Embryonic facial prominence (tissue), 1 donor: ENCODE measurements around the gene TMEM45A.
"Not testable (repeated sequence)": the region's sequence is repeated elsewhere in the genome, so short reads cannot be mapped to it uniquely, and the experiment has no call there.

Experiments used
- DNase-seq: peaks from one replicate; pipeline ENCODE4 v3.0.0-alpha.2; 2016; ENCODE audit errors: extremely low spot score

TMEM45A gene

GRCh38 chr3:100533176-100533575 is 40.8 kb downstream of the TMEM45A start:
- no peak for DNase-seq

- no peak for DNase-seq
Measured at GRCh38 chr3:100535610-100535943, 43.2 kb downstream of the TMEM45A start.

- no peak for DNase-seq
Measured at GRCh38 chr3:100536093-100536492, 43.7 kb downstream of the TMEM45A start.

- no peak for DNase-seq
Measured at GRCh38 chr3:100537646-100538338, 45.4 kb downstream of the TMEM45A start.

- DNase-seq, result no peak
Measured at GRCh38 chr3:100538339-100538706, 45.9 kb downstream of the TMEM45A start.

GRCh38 chr3:100540791-100541334 is 48.4 kb downstream of the TMEM45A start:
- DNase-seq, result no peak

- not testable (repeated sequence) for DNase-seq
Measured at GRCh38 chr3:100541428-100541827, 49.0 kb downstream of the TMEM45A start.

GRCh38 chr3:100545371-100545770 is 53.0 kb downstream of the TMEM45A start:
- DNase-seq, result no peak

GRCh38 chr3:100546020-100546744 is 53.8 kb downstream of the TMEM45A start:
- DNase-seq, result no peak

GRCh38 chr3:100548053-100548452 is 55.6 kb downstream of the TMEM45A start:
- no peak for DNase-seq

- DNase-seq, result no peak
Measured at GRCh38 chr3:100553618-100554372, 61.4 kb downstream of the TMEM45A start.

GRCh38 chr3:100554373-100554676 is 61.9 kb downstream of the TMEM45A start:
- DNase-seq, result no peak

- DNase-seq, result no peak
Measured at GRCh38 chr3:100556673-100557310, 64.4 kb downstream of the TMEM45A start.

GRCh38 chr3:100558233-100558632 is 65.8 kb downstream of the TMEM45A start:
- no peak for DNase-seq

- DNase-seq, result no peak
Measured at GRCh38 chr3:100560426-100560825, 68.0 kb downstream of the TMEM45A start.

- DNase-seq, result no peak
Measured at GRCh38 chr3:100561459-100562158, 69.2 kb downstream of the TMEM45A start.

GRCh38 chr3:100562224-100562857 is 69.9 kb downstream of the TMEM45A start:
- no peak for DNase-seq

GRCh38 chr3:100563228-100563627 is 70.8 kb downstream of the TMEM45A start:
- no peak for DNase-seq

GRCh38 chr3:100563652-100564211 is 71.3 kb downstream of the TMEM45A start:
- no peak for DNase-seq

- DNase-seq, result no peak
Measured at GRCh38 chr3:100570811-100571210, 78.4 kb downstream of the TMEM45A start.

GRCh38 chr3:100574536-100574935 is 82.1 kb downstream of the TMEM45A start:
- DNase-seq, result no peak
